MM.1S (cell line): ENCODE results near the gene RHOJ.

Experiments
- DNase-seq: peaks from one replicate; pipeline ENCODE4 v3.0.0-alpha.2; 2015
- H2AFZ ChIP-seq: fragments of 300-600 bp; sonication (generic); 2 replicates; pipeline ENCODE4 v1.6.0; 2016; ENCODE audit warnings: antibody characterized with exemption, low read length
- H3F3A ChIP-seq: fragments of 300-600 bp; sonication (generic); 2 replicates; pipeline ENCODE4 v1.6.1; 2016; ENCODE audit warnings: mild to moderate bottlenecking, antibody characterized with exemption, low read length, moderate library complexity, mixed read lengths; ENCODE audit not compliant: insufficient read depth
- H3K27ac ChIP-seq: fragments of 300-600 bp; sonication (generic); 2 replicates; pipeline ENCODE4 v1.5.1; 2016; ENCODE audit warnings: mild to moderate bottlenecking, low read length
- H3K27me3 ChIP-seq: fragments of 300-600 bp; sonication (generic); replicated peaks from 2 replicates; pipeline ENCODE4 v1.6.0; 2016; ENCODE audit warnings: low read length; ENCODE audit not compliant: insufficient read depth
- H3K36me3 ChIP-seq: fragments of 300-600 bp; sonication (generic); replicated peaks from 2 replicates; pipeline ENCODE4 v1.6.1; 2016; ENCODE audit warnings: mild to moderate bottlenecking, low read length, mixed read lengths; ENCODE audit not compliant: insufficient read depth
- H3K4me1 ChIP-seq: fragments of 300-600 bp; sonication (generic); 2 replicates; pipeline ENCODE4 v1.6.1; 2016; ENCODE audit warnings: low read length, mixed read lengths
- H3K4me2 ChIP-seq: fragments of 300-600 bp; sonication (generic); 2 replicates; pipeline ENCODE4 v1.6.0; 2016; ENCODE audit warnings: low read depth, low read length
- H3K4me3 ChIP-seq: fragments of 300-600 bp; sonication (generic); 2 replicates; pipeline ENCODE4 v1.5.1; 2016; ENCODE audit warnings: low read length, mixed read lengths
- H3K79me2 ChIP-seq: fragments of 300-600 bp; sonication (generic); 2 replicates; pipeline ENCODE4 v1.6.1; 2016; ENCODE audit warnings: mixed run types, low read length, mixed read lengths
- H3K9ac ChIP-seq: fragments of 300-600 bp; sonication (generic); 2 replicates; pipeline ENCODE4 v1.6.1; 2016; ENCODE audit warnings: low read length, mixed read lengths
- H3K9me2 ChIP-seq: fragments of 300-600 bp; sonication (generic); replicated peaks from 2 replicates; pipeline ENCODE4 v1.6.1; 2016; ENCODE audit warnings: mild to moderate bottlenecking, low read length, mixed read lengths; ENCODE audit not compliant: insufficient read depth
- H3K9me3 ChIP-seq: fragments of 300-600 bp; sonication (generic); replicated peaks from 2 replicates; pipeline ENCODE4 v1.6.1; 2016; ENCODE audit warnings: mild to moderate bottlenecking, low read length, mixed read lengths; ENCODE audit not compliant: insufficient read depth
- H4K20me1 ChIP-seq: fragments of 300-600 bp; sonication (generic); 2 replicates; pipeline ENCODE4 v1.6.1; 2016; ENCODE audit warnings: mild to moderate bottlenecking, low read length, moderate library complexity, mixed read lengths; ENCODE audit not compliant: insufficient read depth
- EZH2 ChIP-seq: fragments of 300-600 bp; sonication (generic); optimal IDR thresholded peaks from 2 replicates; pipeline ENCODE3; 2017; ENCODE audit warnings: low read depth, mild to moderate bottlenecking, antibody characterized with exemption, low read length, mixed read lengths
- EZH2phosphoT487 ChIP-seq: fragments of 300-600 bp; sonication (generic); IDR thresholded peaks from 2 replicates; pipeline ENCODE4 v1.6.1; 2018; ENCODE audit warnings: antibody characterized with exemption, low read length
- TF ChIP-seq, protein P1 (sequence below): fragments of 300-600 bp; sonication (generic); IDR thresholded peaks from 2 replicates; pipeline ENCODE4 v1.5.1; 2016; ENCODE audit warnings: antibody characterized with exemption, low read length, mixed read lengths

RHOJ gene

DNA sequence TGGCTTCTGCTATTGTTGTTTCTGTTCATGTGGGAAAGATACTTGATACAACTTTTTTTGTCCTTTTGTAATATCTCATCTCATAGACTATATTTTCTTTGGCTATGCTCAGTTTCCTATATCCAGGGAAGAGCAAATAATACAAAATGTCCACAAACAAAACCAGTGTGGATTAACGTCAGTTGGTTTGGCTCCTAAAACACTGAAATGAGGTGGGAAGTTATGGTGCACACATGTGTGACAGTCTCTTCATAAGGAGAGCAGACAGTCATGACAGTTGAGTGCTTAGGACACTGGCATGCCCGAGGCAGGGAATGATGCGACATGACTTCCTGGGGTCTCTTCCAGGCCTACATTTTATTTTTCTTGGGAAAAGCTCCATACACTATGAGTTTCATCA lies 27.5 kb downstream of the RHOJ start:
- H3K9me2 ChIP-seq: no peaks in the 10 kb centered on the region
- no peak overlapping the region for H3K4me2 ChIP-seq
- no peaks in the 10 kb centered on the region for H3K79me2 ChIP-seq
- no peaks in the 10 kb centered on the region for H3K4me1 ChIP-seq
- TF ChIP-seq EZH2 (no peak), EZH2phosphoT487 (no peak)
- TF ChIP-seq, protein P1, sequence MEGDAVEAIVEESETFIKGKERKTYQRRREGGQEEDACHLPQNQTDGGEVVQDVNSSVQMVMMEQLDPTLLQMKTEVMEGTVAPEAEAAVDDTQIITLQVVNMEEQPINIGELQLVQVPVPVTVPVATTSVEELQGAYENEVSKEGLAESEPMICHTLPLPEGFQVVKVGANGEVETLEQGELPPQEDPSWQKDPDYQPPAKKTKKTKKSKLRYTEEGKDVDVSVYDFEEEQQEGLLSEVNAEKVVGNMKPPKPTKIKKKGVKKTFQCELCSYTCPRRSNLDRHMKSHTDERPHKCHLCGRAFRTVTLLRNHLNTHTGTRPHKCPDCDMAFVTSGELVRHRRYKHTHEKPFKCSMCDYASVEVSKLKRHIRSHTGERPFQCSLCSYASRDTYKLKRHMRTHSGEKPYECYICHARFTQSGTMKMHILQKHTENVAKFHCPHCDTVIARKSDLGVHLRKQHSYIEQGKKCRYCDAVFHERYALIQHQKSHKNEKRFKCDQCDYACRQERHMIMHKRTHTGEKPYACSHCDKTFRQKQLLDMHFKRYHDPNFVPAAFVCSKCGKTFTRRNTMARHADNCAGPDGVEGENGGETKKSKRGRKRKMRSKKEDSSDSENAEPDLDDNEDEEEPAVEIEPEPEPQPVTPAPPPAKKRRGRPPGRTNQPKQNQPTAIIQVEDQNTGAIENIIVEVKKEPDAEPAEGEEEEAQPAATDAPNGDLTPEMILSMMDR: no peak
- H3K9me3 ChIP-seq: no peaks in the 10 kb centered on the region
- no peak overlapping the region for H2AFZ ChIP-seq
- no peak overlapping the region for H3K27ac ChIP-seq
- no peaks in the 10 kb centered on the region for H3K27me3 ChIP-seq
- no peak for DNase-seq
- no peak overlapping the region for H3K9ac ChIP-seq
- H4K20me1 ChIP-seq: no peaks in the 10 kb centered on the region
- no peak overlapping the region for H3K4me3 ChIP-seq
- no peaks in the 10 kb centered on the region for H3F3A ChIP-seq
- H3K36me3 ChIP-seq: no peaks in the 10 kb centered on the region

DNA sequence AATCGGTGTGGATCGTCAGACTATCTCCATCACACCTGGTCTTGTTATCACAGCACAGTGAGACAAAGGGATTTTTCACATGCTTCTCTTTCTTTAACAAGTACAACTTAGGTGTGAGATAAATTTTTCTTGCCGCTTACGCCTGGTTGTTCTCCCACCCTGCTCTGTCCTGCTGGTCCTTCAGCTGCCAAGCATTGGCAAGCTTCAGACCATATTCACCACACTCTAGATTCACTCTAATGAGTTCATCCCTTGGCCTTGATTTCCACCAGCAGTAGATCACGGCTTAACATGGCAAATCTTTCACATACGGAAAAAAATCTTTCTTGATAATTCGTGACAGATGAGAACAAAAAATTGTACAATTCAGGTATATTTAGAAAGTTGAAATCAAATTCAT lies 33.5 kb downstream of the RHOJ start:
- H3K27me3 ChIP-seq: no peaks in the 10 kb centered on the region
- H3K9me2 ChIP-seq: no peaks in the 10 kb centered on the region
- no peaks in the 10 kb centered on the region for H3K36me3 ChIP-seq
- H3K4me2 ChIP-seq: no peak overlapping the region
- H3K9ac ChIP-seq: no peak overlapping the region
- no peaks in the 10 kb centered on the region for H3K4me1 ChIP-seq
- H4K20me1 ChIP-seq: no peaks in the 10 kb centered on the region
- no peak overlapping the region for H3K27ac ChIP-seq
- no peaks in the 10 kb centered on the region for H3K9me3 ChIP-seq
- no peaks in the 10 kb centered on the region for H3K79me2 ChIP-seq
- TF ChIP-seq EZH2phosphoT487 (no peak), EZH2 (no peak)
- TF ChIP-seq, protein P1: no peak
- no peak overlapping the region for H2AFZ ChIP-seq
- H3F3A ChIP-seq: no peaks in the 10 kb centered on the region
- H3K4me3 ChIP-seq: no peak overlapping the region
- DNase-seq: no peak

DNA sequence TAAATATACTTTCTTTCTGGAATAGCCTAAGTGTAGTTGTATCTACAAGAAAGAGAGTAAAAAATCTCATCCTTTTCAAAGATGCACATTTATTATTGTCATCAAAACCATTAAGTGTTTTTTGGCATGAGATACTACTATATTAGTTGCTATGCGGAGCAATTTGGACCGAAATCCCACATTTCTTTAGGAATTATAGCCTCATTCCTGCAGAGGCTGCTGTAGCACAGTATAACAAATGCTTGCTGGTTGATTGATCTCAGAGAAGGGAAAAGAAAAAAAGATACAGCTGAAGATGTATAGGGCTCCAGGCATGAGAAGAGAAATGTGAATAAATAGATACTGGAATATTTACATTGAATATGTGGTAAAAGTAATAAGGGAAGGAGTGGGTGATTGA lies 36.0 kb downstream of the RHOJ start:
- no peaks in the 10 kb centered on the region for H3K36me3 ChIP-seq
- no peaks in the 10 kb centered on the region for H4K20me1 ChIP-seq
- H3K27me3 ChIP-seq: no peaks in the 10 kb centered on the region
- no peak overlapping the region for H3K27ac ChIP-seq
- no peak for DNase-seq
- H3K9me3 ChIP-seq: no peaks in the 10 kb centered on the region
- no peak overlapping the region for H2AFZ ChIP-seq
- H3K4me1 ChIP-seq: no peaks in the 10 kb centered on the region
- H3K9ac ChIP-seq: no peak overlapping the region
- no peak overlapping the region for H3K4me2 ChIP-seq
- no peaks in the 10 kb centered on the region for H3K79me2 ChIP-seq
- no peak overlapping the region for H3K4me3 ChIP-seq
- no peaks in the 10 kb centered on the region for H3K9me2 ChIP-seq
- no peak for TF ChIP-seq EZH2
- TF ChIP-seq, protein P1: no peak
- H3F3A ChIP-seq: no peaks in the 10 kb centered on the region
